ENCODE measurements around the gene CDCP2.

GRCh38 chr1:54171016-54171415 lies 18.2 kb upstream of the CDCP2 start:
- no peak for TF ChIP-seq CTCF (IDR thresholded peaks at IDR 0.05; ENCODE audit: poor library complexity)
- TF ChIP-seq EZH2phosphoT487 (IDR thresholded peaks at IDR 0.05; ENCODE audit: low read depth, severe bottlenecking, unreplicated experiment), result no peak

All from hepatocyte (in vitro differentiated cells).